HG03039 (cell line): ENCODE data around the gene DDX42.

Experiments used
- ATAC-seq: cut with Tn5 transposase; IDR thresholded peaks from one replicate; pipeline ENCODE4 v1.9.1; 2021; ENCODE audit warnings: mild to moderate bottlenecking, moderate library complexity; ENCODE audit not compliant: unreplicated experiment

DDX42 gene, protein sequence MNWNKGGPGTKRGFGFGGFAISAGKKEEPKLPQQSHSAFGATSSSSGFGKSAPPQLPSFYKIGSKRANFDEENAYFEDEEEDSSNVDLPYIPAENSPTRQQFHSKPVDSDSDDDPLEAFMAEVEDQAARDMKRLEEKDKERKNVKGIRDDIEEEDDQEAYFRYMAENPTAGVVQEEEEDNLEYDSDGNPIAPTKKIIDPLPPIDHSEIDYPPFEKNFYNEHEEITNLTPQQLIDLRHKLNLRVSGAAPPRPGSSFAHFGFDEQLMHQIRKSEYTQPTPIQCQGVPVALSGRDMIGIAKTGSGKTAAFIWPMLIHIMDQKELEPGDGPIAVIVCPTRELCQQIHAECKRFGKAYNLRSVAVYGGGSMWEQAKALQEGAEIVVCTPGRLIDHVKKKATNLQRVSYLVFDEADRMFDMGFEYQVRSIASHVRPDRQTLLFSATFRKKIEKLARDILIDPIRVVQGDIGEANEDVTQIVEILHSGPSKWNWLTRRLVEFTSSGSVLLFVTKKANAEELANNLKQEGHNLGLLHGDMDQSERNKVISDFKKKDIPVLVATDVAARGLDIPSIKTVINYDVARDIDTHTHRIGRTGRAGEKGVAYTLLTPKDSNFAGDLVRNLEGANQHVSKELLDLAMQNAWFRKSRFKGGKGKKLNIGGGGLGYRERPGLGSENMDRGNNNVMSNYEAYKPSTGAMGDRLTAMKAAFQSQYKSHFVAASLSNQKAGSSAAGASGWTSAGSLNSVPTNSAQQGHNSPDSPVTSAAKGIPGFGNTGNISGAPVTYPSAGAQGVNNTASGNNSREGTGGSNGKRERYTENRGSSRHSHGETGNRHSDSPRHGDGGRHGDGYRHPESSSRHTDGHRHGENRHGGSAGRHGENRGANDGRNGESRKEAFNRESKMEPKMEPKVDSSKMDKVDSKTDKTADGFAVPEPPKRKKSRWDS

DNA sequence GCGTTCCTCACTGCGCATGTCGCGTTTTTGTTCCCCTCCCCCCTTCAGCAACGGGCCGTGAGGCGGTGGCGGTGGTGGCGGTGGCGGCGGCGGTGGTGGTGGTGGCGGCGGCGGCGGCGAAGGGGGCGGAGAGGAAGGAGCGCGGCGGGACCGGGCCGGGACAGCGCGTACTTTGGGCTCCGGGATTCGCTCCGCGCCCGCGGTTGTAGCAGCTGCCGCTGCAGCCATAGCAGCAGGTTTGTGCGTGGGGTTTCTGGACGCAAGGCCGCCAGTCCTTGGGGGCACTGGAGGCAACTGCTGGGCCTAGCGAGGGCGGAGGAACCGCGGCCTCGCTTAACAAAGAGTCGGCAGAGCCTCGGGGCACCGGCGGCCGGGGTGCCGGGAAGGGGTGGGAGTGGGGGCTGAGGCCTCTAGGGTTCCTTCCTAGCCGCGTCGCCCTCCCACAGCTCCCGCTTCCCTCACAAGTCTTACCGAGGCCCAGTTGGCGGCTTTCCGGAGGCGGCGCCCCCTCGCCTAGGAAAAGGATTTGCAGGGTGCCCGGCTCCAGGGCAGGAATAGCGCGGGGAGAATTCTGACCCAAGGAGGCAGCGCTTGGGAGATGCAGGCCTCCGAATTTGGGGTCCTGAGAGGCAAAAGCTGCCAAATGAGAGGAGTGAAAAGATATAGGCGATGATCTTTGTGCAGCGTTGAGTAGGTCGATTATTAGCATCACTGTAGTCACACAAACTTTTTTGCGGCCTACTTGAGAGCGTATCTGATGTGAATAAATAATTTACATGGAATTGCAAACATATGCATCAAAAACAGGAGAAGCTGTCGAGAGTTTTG lies at the start of gene DDX42:
Gene DDX42, plus strand, starts transcription at position 30 of the 828 bp plus-strand sequence. CDS start 12,880 bp downstream, outside the sequence.
- no peak for ATAC-seq

DNA sequence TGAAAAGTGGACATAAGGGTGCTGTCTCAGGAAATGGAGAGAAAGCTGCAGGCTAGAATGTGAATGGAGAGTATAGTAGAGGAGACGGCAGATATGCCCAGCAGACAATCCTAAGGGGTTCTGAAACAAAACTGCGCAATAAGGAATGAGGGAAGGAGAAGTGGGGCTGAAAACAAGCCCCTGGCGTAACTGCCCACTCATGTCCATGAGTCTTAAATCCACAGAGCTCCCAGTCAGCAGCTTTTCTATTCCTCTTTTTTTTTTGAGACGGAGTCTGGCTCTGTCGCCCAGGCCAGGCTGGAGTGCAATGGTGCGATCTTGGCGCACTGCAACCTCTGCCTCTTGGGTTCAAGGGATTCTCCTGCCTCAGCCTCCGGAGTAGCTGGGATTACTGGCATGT lies 38.3 kb upstream of the DDX42 start:
- ATAC-seq = no peak

DNA sequence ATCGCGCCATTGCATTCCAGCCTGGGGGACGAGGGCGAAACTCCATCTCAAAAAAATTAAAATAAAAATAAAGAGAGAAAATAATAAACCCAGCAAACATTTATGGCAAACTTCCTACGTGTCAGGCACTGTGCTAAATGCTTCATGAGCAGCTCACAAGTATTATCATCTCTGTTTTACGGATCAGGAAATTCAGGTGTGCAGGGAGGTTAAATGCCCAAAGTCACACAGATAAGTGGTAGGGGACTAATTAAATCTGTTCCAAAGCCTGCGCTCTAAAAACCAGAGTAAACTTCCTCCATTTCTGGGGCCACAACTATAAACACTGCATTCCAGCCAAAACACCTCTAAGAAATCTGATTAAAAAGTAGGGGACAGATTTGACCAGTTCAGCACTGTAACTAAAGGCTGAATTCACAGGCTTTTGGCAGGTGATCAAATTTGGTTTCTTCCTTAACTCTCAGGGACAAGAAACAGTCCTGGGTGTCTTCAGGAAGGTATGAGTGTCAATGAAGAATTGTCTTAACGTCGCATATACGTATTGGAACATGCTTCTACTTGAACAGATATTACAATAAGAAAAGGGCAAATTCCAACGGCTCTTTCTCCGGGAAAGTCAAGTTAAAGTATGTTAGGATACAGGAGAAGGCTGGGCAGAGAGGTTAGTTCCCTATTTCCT lies 33.4 kb upstream of the DDX42 start:
- ATAC-seq = no peak

DNA sequence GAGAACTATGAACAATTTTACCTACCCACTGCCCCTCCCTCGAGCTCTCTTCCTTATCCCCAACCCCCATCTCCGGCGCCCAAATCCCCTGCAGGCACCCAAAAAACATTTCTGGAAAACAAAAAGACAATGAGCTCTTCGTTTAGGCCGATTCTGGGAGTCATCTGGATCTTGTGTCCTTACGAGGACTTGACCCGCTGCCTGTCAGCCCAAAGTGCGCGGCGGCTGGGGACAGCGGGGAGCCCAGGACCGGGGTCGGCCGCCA lies 32.9 kb upstream of the DDX42 start:
- ATAC-seq = no peak

DNA sequence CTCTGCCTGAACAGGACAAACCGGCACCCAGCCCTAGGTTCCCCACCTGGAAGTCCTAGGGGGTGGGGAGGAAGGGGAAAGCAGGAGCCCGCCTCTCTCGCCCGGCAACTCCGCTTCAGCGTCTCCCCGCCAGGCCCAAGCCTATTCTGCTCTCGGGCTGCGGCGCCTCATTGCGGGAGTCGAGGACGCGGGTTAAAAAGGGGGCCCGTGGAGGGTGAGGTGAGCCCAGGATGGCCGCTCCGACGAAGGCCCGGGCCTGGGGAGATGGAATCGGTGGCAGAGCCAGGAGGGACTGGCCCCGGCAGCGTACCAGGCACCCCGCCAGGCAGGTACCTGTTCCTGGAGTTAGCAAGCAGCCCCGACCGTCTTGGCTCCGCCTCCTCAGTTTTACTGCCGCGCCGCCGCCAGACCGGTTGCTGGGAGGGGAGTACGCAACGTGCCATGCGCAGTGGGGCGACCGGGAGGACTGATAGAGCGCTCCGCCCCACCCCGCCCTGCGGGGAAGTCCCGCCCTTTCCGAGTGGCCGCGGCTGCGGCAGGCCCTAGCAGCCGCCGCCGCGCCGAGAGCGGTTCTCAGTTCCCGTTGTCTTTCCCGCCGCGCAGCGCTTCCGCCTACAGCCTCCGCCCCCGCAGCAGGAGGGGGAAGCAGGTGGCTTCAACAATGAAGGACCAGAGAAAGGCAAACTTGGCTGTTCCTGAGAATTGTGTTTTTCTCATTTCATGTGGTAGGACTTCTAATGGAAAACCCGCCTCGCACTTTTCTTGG lies 32.4 kb upstream of the DDX42 start, which contains the start of gene STRADA:
Gene STRADA, minus strand, starts transcription at position 392 of the 766 bp plus-strand sequence. CDS start 13,430 bp downstream, outside the sequence.
- peak; percentile 84 for ATAC-seq

DNA sequence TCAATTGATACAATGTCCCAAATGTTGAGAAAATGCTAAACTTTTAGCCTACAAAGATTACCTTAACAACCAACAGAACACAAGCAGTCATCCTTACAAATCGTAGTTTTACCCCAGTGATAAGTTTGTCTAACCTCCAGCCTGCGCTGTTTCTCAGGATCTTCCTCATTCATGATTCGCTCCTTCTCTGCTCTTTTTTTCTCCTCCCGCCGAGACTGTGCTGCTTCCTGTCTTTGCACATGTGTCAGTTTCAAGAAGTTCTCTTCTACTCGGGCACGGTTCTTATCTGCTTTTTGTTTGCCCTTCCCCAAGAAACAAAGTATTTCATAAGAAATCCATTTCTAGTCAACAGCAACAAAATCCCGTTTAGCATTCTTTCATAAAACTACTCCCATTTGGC lies 22.2 kb upstream of the DDX42 start:
- ATAC-seq = no peak

DNA sequence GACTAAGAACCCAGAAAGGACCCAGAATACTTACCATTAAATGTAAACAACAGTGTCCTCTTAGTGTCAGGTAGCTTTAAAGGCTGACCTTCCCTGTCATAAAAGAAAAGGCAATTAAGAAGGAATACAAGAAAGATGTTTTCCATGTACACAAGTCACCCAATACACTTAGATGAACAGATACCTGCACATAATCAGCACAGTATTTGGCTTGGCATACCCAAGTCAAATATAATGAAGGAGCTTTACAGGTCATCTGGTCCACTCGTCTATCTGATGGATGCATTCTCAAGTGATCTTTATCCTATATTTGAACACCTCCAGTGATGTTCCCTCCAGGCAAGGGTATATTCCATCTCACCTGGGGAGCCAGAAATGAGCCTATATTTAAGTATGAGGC lies 21.3 kb upstream of the DDX42 start:
- no peak for ATAC-seq

DNA sequence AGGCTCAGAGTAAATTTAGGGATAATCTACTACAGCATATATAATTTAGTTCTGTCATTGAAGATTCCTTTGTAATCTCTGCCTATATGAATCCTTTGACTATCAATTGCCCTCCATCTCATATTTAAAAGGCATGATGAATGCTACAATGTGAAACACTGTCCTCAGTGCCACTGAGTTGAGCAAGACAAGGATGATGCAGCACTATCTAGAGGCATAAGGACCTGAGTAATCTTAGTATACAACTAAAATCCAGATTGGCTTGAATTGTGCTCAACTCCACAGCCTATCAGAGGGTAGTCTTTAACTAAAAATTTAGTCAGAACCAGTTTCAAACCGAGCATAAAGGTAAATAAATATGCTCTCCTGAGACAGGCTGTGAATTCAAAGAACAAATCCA lies 20.8 kb upstream of the DDX42 start:
- ATAC-seq = no peak

DNA sequence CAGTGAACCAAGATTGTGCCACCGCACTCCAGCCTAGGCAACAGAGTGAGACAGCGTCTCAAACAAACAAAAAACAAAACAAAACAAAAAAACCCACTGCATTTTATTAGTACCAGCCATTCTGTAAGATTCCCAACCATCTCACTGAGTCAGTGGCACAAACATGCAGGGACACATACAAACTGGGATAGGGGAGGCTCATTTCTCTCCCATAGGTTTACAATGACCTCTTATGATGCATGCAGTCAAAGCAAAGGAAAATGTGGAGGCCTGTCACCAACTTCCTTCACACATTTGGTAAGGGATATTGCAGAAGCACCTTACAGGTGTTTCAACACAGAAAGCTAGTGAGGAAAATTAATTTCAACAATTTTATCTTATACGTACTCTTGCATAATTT lies 19.9 kb upstream of the DDX42 start:
- no peak for ATAC-seq

DNA sequence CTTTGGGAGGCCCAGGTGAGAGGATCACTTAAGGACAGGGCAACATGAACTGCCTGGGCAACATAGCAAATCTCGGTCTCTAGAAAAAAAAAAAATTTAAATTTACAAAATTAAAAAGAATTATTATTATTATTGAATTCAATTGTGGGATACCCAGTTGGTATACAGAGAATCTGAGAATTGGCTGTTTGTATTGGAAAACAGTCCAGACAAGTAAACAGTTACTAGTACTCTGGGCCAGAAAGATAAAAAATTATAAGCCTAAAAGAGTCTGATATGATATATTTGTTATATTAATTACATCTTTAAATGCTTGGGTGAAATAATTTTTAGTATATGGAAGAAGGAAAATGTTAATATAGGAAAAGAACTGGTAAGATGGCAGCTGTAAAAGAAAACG lies 15.5 kb upstream of the DDX42 start:
- no peak for ATAC-seq

DNA sequence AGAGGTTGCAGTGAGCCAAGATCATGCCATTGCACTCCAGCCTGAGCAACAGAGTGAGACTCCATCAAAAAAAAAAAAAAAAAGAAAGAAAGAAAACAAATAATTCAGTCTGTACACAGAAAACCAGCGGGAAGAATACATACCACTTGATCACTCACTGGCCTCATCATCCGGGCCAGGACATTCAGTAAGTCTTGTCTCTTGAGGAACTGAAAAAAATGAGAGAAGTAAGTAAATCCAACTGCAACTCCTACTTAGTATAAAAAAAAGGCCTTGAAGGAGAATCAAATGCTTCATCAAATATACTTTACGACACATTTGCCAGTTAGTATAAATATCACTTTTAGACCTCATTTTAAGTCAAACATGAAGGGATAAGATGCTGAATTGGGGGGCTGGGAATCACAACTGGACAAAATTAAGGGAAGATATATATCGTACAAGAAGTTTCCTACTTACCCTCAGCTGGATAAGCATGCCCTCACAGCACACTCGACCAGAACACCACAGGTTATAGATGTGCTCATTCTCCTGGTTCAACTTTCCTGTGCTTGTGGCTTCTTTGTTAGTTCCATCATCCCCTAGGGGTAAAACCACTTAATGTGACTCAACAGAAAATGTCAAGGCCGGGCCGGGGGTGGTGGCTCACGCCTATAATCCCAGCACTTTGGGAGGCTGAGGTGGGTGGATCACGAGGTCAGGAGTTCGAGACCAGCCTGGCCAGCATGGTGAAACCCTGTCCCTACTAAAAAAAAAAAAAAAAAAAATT lies 13.0 kb upstream of the DDX42 start:
- ATAC-seq = no peak

DNA sequence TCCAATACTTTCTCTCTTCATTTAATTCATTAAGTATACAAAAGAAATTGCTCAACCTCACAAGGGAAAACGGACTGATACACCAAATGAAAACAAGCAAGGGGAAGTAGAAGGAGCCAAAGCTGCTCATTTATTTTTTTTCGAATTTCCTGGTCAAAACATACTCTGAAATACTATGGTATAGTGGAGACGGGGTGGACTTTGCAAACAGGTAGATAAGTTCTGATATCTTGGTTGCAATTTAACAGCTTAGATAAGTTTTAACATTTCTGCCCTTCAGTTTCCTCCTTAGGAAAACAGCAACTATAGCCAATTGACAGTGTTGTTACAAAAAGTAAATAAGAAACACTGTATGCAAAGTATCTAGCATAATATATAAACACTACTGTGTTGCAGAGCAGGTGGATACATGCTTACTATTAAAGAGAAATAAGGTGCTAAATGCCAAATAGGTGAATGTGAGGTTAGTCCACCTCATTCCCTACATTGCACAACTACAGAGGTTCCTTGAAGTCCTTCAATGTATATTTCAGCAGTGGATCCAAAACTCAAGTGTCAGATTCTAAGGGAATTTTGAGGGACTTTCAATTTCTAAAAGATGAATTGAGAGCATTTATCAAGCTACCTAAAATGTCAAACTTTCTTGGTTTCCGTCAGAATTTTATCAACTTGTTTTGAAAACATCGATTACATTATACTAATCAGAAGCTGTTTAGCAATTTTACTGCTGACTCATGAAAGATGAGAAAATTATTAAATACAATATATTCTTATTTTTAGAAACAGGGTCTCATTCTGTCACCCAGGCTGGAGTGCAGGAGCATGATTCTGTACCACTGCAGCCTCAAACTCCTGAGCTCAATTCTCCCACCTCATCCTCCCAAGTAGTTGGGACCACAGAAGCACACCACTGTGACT lies 11.6 kb upstream of the DDX42 start:
- no peak for ATAC-seq

DNA sequence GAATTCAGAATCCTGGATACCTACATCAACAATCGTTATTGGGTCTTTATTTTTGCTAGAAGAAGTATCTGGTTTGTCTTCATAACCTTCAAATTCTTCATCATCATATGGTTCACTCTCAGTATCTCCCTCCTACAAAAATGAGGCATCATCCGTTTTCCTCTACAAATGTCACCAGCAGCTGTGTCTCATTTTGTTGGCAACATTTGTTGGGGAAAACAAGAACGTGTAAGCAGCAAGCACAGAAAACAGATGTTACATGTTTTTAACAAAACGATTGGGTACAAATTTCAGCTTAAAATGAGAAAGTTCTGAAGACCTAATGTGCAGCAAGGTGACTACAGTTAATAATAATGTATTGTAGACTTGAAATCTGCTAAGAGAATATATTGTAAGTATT lies 9.3 kb upstream of the DDX42 start:
- no peak for ATAC-seq

DNA sequence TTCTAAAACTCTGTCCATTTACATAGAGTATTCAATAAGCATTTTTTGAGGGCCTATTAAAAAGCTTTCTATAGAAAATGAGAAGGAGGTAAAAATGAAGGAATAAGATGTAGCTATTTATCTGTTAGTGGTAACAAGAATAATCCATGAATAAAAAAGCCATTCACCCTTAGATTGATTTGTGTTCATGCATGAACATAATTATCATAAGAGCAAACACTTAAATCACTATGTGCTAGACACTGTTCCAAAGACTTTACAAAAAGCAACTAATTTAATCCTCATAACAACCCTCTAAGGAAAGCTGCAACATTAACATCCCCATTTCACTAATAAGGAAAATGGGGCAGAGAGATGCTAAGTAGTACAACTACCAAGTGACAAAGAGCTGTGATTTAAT lies 7.2 kb upstream of the DDX42 start:
- no peak for ATAC-seq

DNA sequence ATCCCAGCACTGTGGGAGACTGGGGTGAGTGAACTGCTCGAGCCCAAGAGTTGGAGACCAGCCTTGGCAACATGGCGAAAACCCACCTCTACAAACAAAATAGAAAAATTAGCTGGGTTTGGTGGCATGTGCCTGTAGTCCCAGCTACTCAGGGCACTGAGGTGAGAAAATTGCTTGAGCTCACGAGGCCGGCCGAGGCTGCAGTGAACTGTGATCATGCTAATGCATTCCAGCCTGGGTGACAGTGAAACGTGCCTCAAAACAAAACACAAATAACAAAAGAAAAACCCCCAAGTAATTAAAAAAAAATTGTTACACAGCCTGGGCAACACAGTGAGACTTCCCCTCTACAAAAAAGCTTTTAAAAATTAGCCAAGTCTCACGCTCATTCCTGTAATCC lies 5.5 kb upstream of the DDX42 start:
- ATAC-seq = no peak

DNA sequence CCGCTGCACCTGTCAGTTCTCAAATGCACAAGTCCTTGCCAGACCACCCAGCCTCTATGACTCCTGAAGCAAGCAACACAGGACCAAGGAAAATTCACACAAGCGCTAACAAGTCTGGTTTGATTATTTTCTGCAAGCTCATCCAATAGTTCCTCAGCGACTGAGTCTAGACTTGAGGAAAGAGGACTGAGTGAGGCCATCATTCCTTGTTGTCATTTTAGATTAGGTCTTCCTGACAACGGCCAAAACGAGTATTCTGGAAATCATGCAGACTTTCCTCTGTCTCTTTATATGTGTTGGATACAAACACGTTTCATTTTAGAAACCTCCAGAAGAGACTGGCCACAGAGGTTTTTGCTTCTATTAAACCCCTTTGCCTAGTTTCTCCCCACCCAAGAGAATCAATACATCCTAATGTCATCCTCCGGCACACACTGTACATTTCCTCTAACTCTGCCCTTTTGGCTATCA lies 1.1 kb upstream of the DDX42 start:
- ATAC-seq = no peak

DNA sequence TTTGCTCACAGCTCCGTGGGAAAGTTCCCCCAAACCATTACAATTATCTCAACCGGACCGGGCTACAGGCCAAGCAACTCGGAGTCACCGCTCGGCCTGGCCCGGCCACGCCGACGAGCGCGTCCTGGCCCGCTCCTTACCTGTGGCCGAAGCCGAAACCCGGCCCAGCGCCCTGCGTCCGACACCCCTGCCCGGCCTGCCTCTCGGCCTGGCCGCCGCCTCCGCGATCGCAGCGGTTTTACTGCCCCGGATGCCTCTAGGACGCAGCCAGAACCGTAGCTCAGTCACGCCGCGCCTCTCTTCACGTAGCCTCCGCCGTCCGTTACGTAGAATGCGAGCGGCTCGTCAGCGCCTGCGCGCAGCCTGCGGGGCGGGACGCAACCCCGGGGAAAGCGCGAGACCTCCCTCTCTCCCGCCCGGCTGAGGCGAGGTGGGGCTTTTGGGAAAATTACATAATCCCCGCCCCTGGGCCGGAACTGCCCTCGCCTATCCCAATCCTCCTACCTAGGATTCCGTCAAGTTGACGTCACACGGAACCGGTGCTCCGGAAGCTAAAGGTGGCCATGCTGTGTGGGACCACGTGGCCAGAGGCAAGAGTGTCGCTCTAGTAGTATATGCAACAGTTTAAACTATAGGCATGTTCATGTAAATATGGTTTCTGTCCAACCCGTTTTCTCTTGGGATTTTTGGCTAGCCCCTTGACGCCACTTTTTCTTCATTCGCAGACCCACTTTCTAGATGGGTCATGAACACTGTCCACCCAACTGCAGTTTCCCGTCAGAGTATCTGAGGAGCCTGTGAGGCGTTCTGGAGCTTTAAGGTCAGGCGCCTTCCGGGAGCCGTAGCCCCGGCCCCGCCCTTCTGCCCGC lies 464 bp upstream of the DDX42 start, which contains the start of gene CCDC47:
Gene CCDC47, minus strand, starts transcription at position 326 of the 869 bp plus-strand sequence. CDS start 7,422 bp downstream, outside the sequence.
- peak; percentile 84 for ATAC-seq
